ENCODE measurements around the gene THRA.

GRCh38 chr17:40034426-40035161 lies 28.2 kb upstream of the THRA start:
- TF ChIP-seq CTCF (IDR thresholded peaks at IDR 0.05) (no peak), EP300 (IDR thresholded peaks at IDR 0.05) (no peak), POLR2A (IDR thresholded peaks at IDR 0.05) (no peak), POLR2AphosphoS5 (IDR thresholded peaks at IDR 0.05) (no peak)
